Astrocyte (in vitro differentiated cells and primary cell): Measurements from ENCODE around the gene ANKRD39. TPM values are rescaled to one million over a fixed set of nuclear protein-coding genes. Genes with fewer than 3 reads are reported as not detected.

Experiments used
- DNase-seq: peaks from one replicate; pipeline ENCODE4 v3.0.0-alpha.2; 2010; ENCODE audit warnings: low read depth
- FAIRE-seq: peaks from 2 replicates; lab custom pipeline; 2011; peaks lifted over from hg19 to GRCh38; lab: Jason Lieb, UNC
- H2AFZ ChIP-seq: 2 replicates; pipeline ENCODE4 v1.6.0; 2012; ENCODE audit warnings: low read depth, low read length, inconsistent platforms
- H3K27ac ChIP-seq: 2 replicates; pipeline ENCODE4 v1.5.1; 2011; ENCODE audit warnings: low read depth, low read length, inconsistent platforms
- H3K27me3 ChIP-seq: 2 replicates; pipeline ENCODE4 v1.6.0; 2011; ENCODE audit warnings: low read length, inconsistent platforms; ENCODE audit not compliant: insufficient read depth
- H3K36me3 ChIP-seq: 2 replicates; pipeline ENCODE4 v1.5.1; 2011; ENCODE audit warnings: low read length, inconsistent platforms; ENCODE audit not compliant: insufficient read depth
- H3K4me1 ChIP-seq: 2 replicates; pipeline ENCODE4 v1.5.1; 2011; ENCODE audit warnings: low read length, inconsistent platforms; ENCODE audit not compliant: insufficient read depth
- H3K4me2 ChIP-seq: 2 replicates; pipeline ENCODE4 v1.6.0; 2012; ENCODE audit warnings: low read length, inconsistent platforms
- H3K4me3 ChIP-seq: 2 replicates; pipeline ENCODE4 v1.5.1; 2011; ENCODE audit warnings: low read depth, mild to moderate bottlenecking, low read length, inconsistent platforms; ENCODE audit not compliant: insufficient read depth
- H3K79me2 ChIP-seq: 2 replicates; pipeline ENCODE4 v1.6.0; 2012; ENCODE audit warnings: mild to moderate bottlenecking, low read length, inconsistent platforms; ENCODE audit not compliant: insufficient read depth
- H3K9ac ChIP-seq: 2 replicates; pipeline ENCODE4 v1.6.0; 2012; ENCODE audit warnings: mild to moderate bottlenecking, low read length, inconsistent platforms
- H3K9me3 ChIP-seq: 2 replicates; pipeline ENCODE4 v1.5.1; 2012; ENCODE audit warnings: low read depth, mild to moderate bottlenecking, low read length, inconsistent platforms; ENCODE audit not compliant: insufficient read depth
- H4K20me1 ChIP-seq: 2 replicates; pipeline ENCODE4 v1.6.0; 2012; ENCODE audit warnings: low read length, inconsistent platforms; ENCODE audit not compliant: insufficient read depth
- H3K27ac Mint-ChIP-seq: one replicate; pipeline ENCODE4 v1.8.0; 2021; ENCODE audit warnings: mild to moderate bottlenecking, mixed read lengths; ENCODE audit not compliant: unreplicated experiment
- H3K27me3 Mint-ChIP-seq: one replicate; pipeline ENCODE4 v1.8.0; 2021; ENCODE audit warnings: low read depth, mixed read lengths; ENCODE audit not compliant: unreplicated experiment
- H3K36me3 Mint-ChIP-seq: one replicate; pipeline ENCODE4 v1.8.0; 2021; ENCODE audit warnings: low read depth, mixed read lengths; ENCODE audit not compliant: unreplicated experiment
- H3K4me1 Mint-ChIP-seq: one replicate; pipeline ENCODE4 v1.8.0; 2021; ENCODE audit warnings: low read depth, mixed read lengths; ENCODE audit not compliant: unreplicated experiment
- H3K4me3 Mint-ChIP-seq: one replicate; pipeline ENCODE4 v1.8.0; 2021; ENCODE audit warnings: mild to moderate bottlenecking, moderate library complexity, mixed read lengths; ENCODE audit not compliant: unreplicated experiment
- H3K9me3 Mint-ChIP-seq: one replicate; pipeline ENCODE4 v1.8.0; 2021; ENCODE audit warnings: mild to moderate bottlenecking, mixed read lengths; ENCODE audit not compliant: unreplicated experiment
- EZH2 ChIP-seq: IDR thresholded peaks from 2 replicates; pipeline ENCODE4 v1.6.1; 2012; ENCODE audit warnings: mild to moderate bottlenecking, low read length, inconsistent platforms; ENCODE audit not compliant: insufficient read depth
- total RNA-seq: library from RNA; stranded (reverse); gene quantifications from 2 replicates; pipeline ENCODE4 v1.2.1, GENCODE V29; 2021
- TF ChIP-seq, protein P1 (sequence below): IDR thresholded peaks from 2 replicates; pipeline ENCODE4 v1.5.1; 2011; ENCODE audit warnings: low read depth, mild to moderate bottlenecking, inconsistent platforms, low read length, moderate library complexity; ENCODE audit not compliant: insufficient read depth

ANKRD39 gene
- total RNA-seq, 1 donor from 2014 or later, result 13.7 TPM

DNA sequence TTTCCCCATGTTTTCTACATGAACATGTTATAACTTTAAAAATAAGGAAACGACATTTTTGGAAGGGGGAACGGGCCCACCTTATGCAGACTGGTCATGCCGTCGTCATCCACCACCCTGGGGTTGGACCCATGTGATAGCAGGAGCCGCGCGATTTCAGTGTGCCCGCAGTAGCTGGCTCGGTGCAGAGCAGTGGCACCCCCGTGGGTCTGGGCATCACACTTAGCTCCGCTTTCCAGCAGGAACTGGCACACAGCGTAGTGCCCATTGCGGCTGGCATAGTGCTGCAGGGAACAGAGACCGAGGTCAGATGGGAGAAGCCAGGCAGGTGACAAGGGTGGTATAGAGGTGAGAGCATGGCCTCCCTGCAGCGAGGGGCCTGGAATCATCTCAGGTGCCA lies 4.5 kb downstream of the ANKRD39 start:
- no peak for FAIRE-seq
- H4K20me1 ChIP-seq, result peaks cover 19% of the 10 kb centered on the region
- Mint-ChIP-seq H3K36me3 (peaks cover 9% of the 10 kb centered on the region), H3K27me3 (no peaks in the 10 kb centered on the region), H3K4me1 (peaks cover 1% of the 10 kb centered on the region), H3K27ac (no peak overlapping the region), H3K4me3 (no peak overlapping the region), H3K9me3 (no peaks in the 10 kb centered on the region)
- H3K9me3 ChIP-seq, result no peaks in the 10 kb centered on the region
- peaks cover 12% of the 10 kb centered on the region for H3K4me1 ChIP-seq
- no peak overlapping the region for H3K9ac ChIP-seq
- no peak overlapping the region for H3K4me3 ChIP-seq
- peaks cover 23% of the 10 kb centered on the region for H3K79me2 ChIP-seq
- no peak for TF ChIP-seq EZH2
- TF ChIP-seq, protein P1, sequence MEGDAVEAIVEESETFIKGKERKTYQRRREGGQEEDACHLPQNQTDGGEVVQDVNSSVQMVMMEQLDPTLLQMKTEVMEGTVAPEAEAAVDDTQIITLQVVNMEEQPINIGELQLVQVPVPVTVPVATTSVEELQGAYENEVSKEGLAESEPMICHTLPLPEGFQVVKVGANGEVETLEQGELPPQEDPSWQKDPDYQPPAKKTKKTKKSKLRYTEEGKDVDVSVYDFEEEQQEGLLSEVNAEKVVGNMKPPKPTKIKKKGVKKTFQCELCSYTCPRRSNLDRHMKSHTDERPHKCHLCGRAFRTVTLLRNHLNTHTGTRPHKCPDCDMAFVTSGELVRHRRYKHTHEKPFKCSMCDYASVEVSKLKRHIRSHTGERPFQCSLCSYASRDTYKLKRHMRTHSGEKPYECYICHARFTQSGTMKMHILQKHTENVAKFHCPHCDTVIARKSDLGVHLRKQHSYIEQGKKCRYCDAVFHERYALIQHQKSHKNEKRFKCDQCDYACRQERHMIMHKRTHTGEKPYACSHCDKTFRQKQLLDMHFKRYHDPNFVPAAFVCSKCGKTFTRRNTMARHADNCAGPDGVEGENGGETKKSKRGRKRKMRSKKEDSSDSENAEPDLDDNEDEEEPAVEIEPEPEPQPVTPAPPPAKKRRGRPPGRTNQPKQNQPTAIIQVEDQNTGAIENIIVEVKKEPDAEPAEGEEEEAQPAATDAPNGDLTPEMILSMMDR, result no peak
- H3K36me3 ChIP-seq, result peaks cover 10% of the 10 kb centered on the region
- no peak overlapping the region for H3K4me2 ChIP-seq
- no peak overlapping the region for H3K27ac ChIP-seq
- no peak for DNase-seq
- no peak overlapping the region for H2AFZ ChIP-seq
- H3K27me3 ChIP-seq, result no peaks in the 10 kb centered on the region

DNA sequence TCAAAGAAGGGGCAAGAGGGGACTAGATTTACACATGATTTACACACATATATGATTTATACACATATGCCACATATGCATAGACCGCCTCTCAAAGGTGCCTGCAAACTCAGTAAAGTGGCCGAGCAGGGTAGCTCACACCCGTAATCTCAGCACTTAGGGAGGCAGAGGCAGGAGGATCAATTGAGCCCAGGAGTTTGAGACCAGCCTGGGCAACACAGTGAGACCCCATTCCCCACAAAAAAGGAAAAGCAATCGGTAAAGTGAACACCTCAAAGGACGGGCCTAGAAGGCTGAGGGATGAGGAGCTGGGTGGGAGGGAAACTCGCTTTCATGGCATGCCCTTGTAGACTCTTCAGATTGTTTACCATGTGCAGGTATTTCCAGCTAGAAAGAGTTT lies 5.1 kb downstream of the ANKRD39 start:
- H4K20me1 ChIP-seq, result peaks cover 19% of the 10 kb centered on the region
- H3K27me3 ChIP-seq, result no peaks in the 10 kb centered on the region
- no peak overlapping the region for H3K9ac ChIP-seq
- no peak overlapping the region for H3K4me3 Mint-ChIP-seq
- no peak overlapping the region for H2AFZ ChIP-seq
- no peak for DNase-seq
- peaks cover 22% of the 10 kb centered on the region for H3K79me2 ChIP-seq
- H3K36me3 ChIP-seq, result peaks cover 10% of the 10 kb centered on the region
- FAIRE-seq, result no peak
- no peak overlapping the region for H3K4me3 ChIP-seq
- H3K4me1 Mint-ChIP-seq, result peaks cover 1% of the 10 kb centered on the region
- no peaks in the 10 kb centered on the region for H3K27me3 Mint-ChIP-seq
- H3K27ac ChIP-seq, result no peak overlapping the region
- H3K4me1 ChIP-seq, result peaks cover 12% of the 10 kb centered on the region
- peaks cover 9% of the 10 kb centered on the region for H3K36me3 Mint-ChIP-seq
- H3K9me3 ChIP-seq, result no peaks in the 10 kb centered on the region
- no peak overlapping the region for H3K27ac Mint-ChIP-seq
- no peaks in the 10 kb centered on the region for H3K9me3 Mint-ChIP-seq
- H3K4me2 ChIP-seq, result no peak overlapping the region
- TF ChIP-seq, protein P1, result no peak
- TF ChIP-seq EZH2, result no peak

- Mint-ChIP-seq H3K27ac (no peak overlapping the region), H3K27me3 (no peaks in the 10 kb centered on the region), H3K4me1 (no peaks in the 10 kb centered on the region), H3K36me3 (peaks cover 5% of the 10 kb centered on the region), H3K4me3 (no peak overlapping the region), H3K9me3 (no peaks in the 10 kb centered on the region)
- DNase-seq (no peak), FAIRE-seq (no peak)
- TF ChIP-seq EZH2, result no peak
- TF ChIP-seq, protein P1, result no peak
- H2AFZ ChIP-seq, result no peak overlapping the region
- H3K27ac ChIP-seq, result no peak overlapping the region
- peaks cover 7% of the 10 kb centered on the region for H3K36me3 ChIP-seq
- no peaks in the 10 kb centered on the region for H3K4me1 ChIP-seq
- H3K9me3 ChIP-seq, result no peaks in the 10 kb centered on the region
- H4K20me1 ChIP-seq, result no peaks in the 10 kb centered on the region
- H3K79me2 ChIP-seq, result no peaks in the 10 kb centered on the region
- no peak overlapping the region for H3K4me3 ChIP-seq
- no peaks in the 10 kb centered on the region for H3K27me3 ChIP-seq
- H3K9ac ChIP-seq, result no peak overlapping the region
- H3K4me2 ChIP-seq, result no peak overlapping the region
These were observed 9.6 kb downstream of the ANKRD39 start for GRCh38 chr2:96848264-96848663.
